GM10847 (cell line): ENCODE measurements around the gene APCS.

Experiments used
- POLR2A ChIP-seq: IDR thresholded peaks from 2 replicates; pipeline ENCODE4 v1.6.1; 2011; ENCODE audit not compliant: insufficient read length; ENCODE audit errors: extremely low read depth

APCS gene

GRCh38 chr1:159587461-159587951, at the start of gene APCS:
APCS (plus strand) TSS chr1:159587826; CDS start chr1:159587922, 96 bp downstream.
- TF ChIP-seq POLR2A = no peak

- TF ChIP-seq POLR2A = no peak
Measured at GRCh38 chr1:159548126-159548525, 39.5 kb upstream of the APCS start.

- no peak for TF ChIP-seq POLR2A
Measured at GRCh38 chr1:159554261-159554660, 33.4 kb upstream of the APCS start.

- no peak for TF ChIP-seq POLR2A
Measured at GRCh38 chr1:159554696-159555095, 32.9 kb upstream of the APCS start.

- no peak for TF ChIP-seq POLR2A
Measured at GRCh38 chr1:159556931-159557369, 30.7 kb upstream of the APCS start.

GRCh38 chr1:159560599-159560998, 27.0 kb upstream of the APCS start:
- TF ChIP-seq POLR2A = no peak

- TF ChIP-seq POLR2A = no peak
Measured at GRCh38 chr1:159561497-159561896, 26.1 kb upstream of the APCS start.

- TF ChIP-seq POLR2A = no peak
Measured at GRCh38 chr1:159562680-159563079, 24.9 kb upstream of the APCS start.

- no peak for TF ChIP-seq POLR2A
Measured at GRCh38 chr1:159577446-159577845, 10.2 kb upstream of the APCS start.

- no peak for TF ChIP-seq POLR2A
Measured at GRCh38 chr1:159580340-159580739, 7.3 kb upstream of the APCS start.

- no peak for TF ChIP-seq POLR2A
Measured at GRCh38 chr1:159581422-159581821, 6.2 kb upstream of the APCS start.

- no peak for TF ChIP-seq POLR2A
Measured at GRCh38 chr1:159584536-159584935, 3.1 kb upstream of the APCS start.

GRCh38 chr1:159591981-159592380, 4.4 kb downstream of the APCS start:
- no peak for TF ChIP-seq POLR2A

- TF ChIP-seq POLR2A = no peak
Measured at GRCh38 chr1:159594625-159595405, 7.2 kb downstream of the APCS start.

GRCh38 chr1:159598196-159598595, 10.6 kb downstream of the APCS start:
- no peak for TF ChIP-seq POLR2A

GRCh38 chr1:159600894-159601293, 13.3 kb downstream of the APCS start:
- TF ChIP-seq POLR2A = no peak

GRCh38 chr1:159602501-159602999, 14.9 kb downstream of the APCS start:
- no peak for TF ChIP-seq POLR2A
